DOHH2 (cell line): ENCODE data around the gene PROM1.

Source experiments
- EZH2phosphoT487 ChIP-seq: fragments of 200-600 bp; sonication (generic); IDR thresholded peaks from 2 replicates; pipeline ENCODE4 v1.6.1; 2017; ENCODE audit warnings: borderline replicate concordance, mild to moderate bottlenecking, antibody characterized with exemption, low read length, moderate library complexity, mixed read lengths
- TF ChIP-seq, protein P1 (sequence below): fragments of 200-600 bp; sonication (generic); IDR thresholded peaks from one replicate; pipeline ENCODE4 v1.5.1; 2014; ENCODE audit warnings: antibody characterized with exemption, mild to moderate bottlenecking, low read depth, low read length; ENCODE audit not compliant: poor library complexity, severe bottlenecking

DNA sequence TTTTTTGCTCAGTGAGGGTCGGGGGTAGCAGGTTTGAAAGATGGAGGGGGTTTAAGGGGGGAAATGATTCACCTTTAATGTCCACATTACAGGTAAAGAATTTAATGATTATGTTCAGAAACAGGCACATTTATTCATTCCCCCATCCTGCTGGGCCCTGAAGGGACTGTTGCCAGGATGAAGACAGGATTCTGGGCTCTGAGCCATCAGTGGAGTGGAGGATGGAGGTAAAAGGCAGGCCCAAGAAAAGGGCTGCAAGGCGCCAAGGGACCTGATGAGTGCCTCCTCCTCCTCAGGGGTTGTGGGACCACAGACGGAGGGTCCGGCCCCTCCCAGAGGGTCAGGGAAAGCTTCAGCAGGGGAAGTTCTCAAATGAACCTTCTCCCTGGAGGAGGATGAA, 40.4 kb upstream of the PROM1 start:
- TF ChIP-seq, protein P1, sequence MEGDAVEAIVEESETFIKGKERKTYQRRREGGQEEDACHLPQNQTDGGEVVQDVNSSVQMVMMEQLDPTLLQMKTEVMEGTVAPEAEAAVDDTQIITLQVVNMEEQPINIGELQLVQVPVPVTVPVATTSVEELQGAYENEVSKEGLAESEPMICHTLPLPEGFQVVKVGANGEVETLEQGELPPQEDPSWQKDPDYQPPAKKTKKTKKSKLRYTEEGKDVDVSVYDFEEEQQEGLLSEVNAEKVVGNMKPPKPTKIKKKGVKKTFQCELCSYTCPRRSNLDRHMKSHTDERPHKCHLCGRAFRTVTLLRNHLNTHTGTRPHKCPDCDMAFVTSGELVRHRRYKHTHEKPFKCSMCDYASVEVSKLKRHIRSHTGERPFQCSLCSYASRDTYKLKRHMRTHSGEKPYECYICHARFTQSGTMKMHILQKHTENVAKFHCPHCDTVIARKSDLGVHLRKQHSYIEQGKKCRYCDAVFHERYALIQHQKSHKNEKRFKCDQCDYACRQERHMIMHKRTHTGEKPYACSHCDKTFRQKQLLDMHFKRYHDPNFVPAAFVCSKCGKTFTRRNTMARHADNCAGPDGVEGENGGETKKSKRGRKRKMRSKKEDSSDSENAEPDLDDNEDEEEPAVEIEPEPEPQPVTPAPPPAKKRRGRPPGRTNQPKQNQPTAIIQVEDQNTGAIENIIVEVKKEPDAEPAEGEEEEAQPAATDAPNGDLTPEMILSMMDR: no peak
- TF ChIP-seq EZH2phosphoT487: no peak
